Neutrophil (primary cell): ENCODE data around the gene TNNT2.

ENCODE experiments used
- H3K27ac ChIP-seq: fragments of 200-600 bp; sonication (generic); 2 replicates; pipeline ENCODE4 v1.5.1; 2016; ENCODE audit warnings: mild to moderate bottlenecking, moderate library complexity
- H3K27me3 ChIP-seq: fragments of 200-600 bp; sonication (generic); 2 replicates; pipeline ENCODE4 v1.6.0; 2016; ENCODE audit warnings: mild to moderate bottlenecking
- H3K36me3 ChIP-seq: fragments of 200-600 bp; sonication (generic); 2 replicates; pipeline ENCODE4 v1.5.1; 2017
- H3K4me1 ChIP-seq, 2 experiments: fragments of 200-600 bp in 1 of 2; sonication (generic) in 1 of 2; 1 replicate in 1 of 2; 2 replicates in 1 of 2; pipeline versions ENCODE4 v1.5.1 to v1.6.1; 2013 to 2016; ENCODE audit warnings: low read depth in 1 of 2, low read length in 1 of 2, mild to moderate bottlenecking in 1 of 2, moderate library complexity in 1 of 2; ENCODE audit not compliant: control insufficient read depth in 1 of 2, insufficient read depth in 1 of 2
- H3K4me3 ChIP-seq, 2 experiments: fragments of 200-600 bp in 1 of 2; sonication (generic) in 1 of 2; 1 replicate in 1 of 2; 2 replicates in 1 of 2; pipeline ENCODE4 v1.5.1; 2013 to 2016; ENCODE audit warnings: low read depth in 1 of 2, low read length in 1 of 2, mild to moderate bottlenecking in 1 of 2, moderate library complexity in 1 of 2
- H3K9me3 ChIP-seq: fragments of 200-600 bp; sonication (generic); 2 replicates; pipeline ENCODE4 v1.5.1; 2016
- CTCF ChIP-seq: fragments of 200-600 bp; sonication (generic); IDR thresholded peaks from 2 replicates; pipeline ENCODE4 v1.5.1; 2016; ENCODE audit warnings: antibody characterized with exemption

The TNNT2 gene

DNA sequence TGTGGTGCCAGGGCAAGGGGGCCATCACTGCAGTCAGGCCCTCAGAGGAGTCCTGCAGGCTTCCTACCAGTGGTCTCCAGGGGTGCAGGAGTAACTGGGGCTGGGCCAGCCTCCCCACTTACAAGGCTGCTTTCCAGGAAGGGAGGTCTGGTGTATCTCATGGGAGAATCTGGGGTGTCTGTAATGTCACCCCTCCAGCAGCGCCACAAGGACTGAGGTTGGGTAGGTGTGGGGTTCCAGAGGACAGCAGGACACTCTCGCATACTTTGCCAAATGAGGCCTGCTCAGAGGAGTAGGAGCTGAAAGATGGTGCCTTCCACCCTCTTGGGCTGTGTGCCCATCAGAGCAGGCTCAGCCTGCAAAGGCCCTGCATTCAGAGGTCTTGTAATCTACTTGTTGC, 46.9 kb downstream of the TNNT2 start:
- H3K36me3 ChIP-seq = no peaks in the 10 kb centered on the region
- TF ChIP-seq CTCF = no peak
- no peaks in the 10 kb centered on the region for H3K9me3 ChIP-seq
- no peaks in the 10 kb centered on the region for H3K4me1 ChIP-seq
- no peak overlapping the region for H3K4me3 ChIP-seq
- H3K27ac ChIP-seq = no peak overlapping the region
- peaks cover 4% of the 10 kb centered on the region for H3K27me3 ChIP-seq

DNA sequence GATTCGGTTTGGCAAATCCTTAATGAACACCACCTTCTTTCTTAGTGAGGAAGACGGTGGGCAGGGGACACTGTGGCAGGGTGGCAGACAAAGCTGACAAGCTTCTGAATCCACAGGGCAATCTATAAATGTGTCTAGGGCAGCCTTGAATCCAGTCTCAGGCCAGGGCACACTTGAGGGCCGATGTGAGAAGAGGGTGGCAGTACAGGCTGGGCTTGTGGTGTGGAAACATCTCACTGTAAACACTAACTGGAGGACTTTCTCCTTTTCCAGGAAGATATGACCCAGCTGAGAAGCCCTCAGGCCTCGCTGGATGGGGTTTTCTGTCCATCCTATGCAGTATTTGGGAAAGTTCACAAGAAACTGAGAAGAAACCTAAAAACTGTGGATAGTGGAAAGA, 47.7 kb downstream of the TNNT2 start:
- Histone ChIP-seq H3K27ac (no peak overlapping the region), H3K4me3 (no peak overlapping the region), H3K9me3 (no peaks in the 10 kb centered on the region), H3K27me3 (peaks cover 4% of the 10 kb centered on the region), H3K4me1 (no peaks in the 10 kb centered on the region), H3K36me3 (no peaks in the 10 kb centered on the region)
- no peak for TF ChIP-seq CTCF

DNA sequence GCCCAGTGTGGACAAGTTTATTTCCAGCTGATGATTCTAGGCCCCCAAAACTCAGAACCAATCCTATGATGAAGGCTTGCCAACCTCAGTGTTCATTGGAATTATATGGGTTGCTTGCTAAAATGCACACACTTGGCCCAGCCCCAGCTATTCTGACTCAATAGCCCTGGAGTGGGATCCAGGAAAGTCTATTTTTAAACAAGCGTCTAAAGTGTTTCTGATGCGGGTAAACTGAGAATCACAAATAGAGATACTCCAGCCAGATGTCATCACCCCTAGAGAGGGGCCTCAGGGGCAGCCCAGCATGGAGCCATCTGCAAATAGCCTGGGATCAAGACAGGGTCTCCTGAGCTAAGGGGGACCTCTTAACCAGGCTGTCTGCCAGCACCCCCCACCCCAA, 48.2 kb downstream of the TNNT2 start:
- H3K9me3 ChIP-seq = no peaks in the 10 kb centered on the region
- no peaks in the 10 kb centered on the region for H3K36me3 ChIP-seq
- peaks cover 4% of the 10 kb centered on the region for H3K27me3 ChIP-seq
- H3K4me3 ChIP-seq = no peak overlapping the region
- no peak overlapping the region for H3K27ac ChIP-seq
- H3K4me1 ChIP-seq = no peaks in the 10 kb centered on the region
- no peak for TF ChIP-seq CTCF

DNA sequence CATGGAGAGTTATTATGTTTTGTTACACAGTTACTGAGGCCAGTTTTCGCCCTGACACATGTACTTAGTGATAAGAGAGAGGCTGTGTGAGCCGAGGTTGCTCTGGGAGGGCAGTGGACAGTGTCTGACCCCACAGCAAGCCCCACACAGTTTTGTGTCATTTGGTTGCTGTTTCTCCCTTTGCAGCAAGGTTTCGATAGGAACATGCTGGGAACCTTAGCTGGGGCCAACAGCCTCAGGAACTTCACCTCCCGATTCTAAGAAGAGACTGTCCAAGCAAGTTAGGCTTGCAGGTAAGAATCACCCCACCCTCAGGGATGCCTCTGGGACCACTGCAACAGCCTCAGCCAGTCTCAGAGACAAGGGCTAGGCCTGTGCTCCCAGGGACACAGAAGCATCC, 48.9 kb downstream of the TNNT2 start:
- no peak for TF ChIP-seq CTCF
- H3K9me3 ChIP-seq = no peaks in the 10 kb centered on the region
- no peak overlapping the region for H3K4me3 ChIP-seq
- H3K27ac ChIP-seq = no peak overlapping the region
- H3K27me3 ChIP-seq = peaks cover 4% of the 10 kb centered on the region
- no peaks in the 10 kb centered on the region for H3K4me1 ChIP-seq
- H3K36me3 ChIP-seq = no peaks in the 10 kb centered on the region

DNA sequence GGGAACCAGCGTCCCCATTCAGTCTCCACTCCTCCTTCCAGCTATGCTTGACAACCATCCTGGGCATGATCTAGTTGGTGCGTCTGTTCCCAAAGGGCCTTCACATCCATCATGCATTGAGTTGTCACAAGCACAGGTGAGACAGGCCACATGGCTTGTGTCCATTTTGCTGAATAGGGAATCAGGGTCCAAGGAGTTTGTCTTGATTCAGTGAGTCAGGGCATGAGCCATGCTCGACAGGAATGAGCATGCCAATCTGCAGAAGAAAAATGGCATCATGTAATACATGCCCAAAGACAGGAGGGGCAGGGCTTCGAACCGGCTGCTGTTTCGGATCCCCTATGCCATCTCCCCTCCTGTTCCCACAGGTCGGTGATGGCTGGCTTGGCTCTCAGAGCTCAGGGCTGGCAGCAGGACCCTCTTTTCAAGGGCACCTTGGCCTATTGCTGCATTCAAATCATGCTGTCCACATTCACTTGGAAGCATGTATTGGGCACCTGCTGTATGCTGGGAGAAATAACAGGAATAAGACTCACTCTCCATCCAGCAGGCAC, 49.7 kb downstream of the TNNT2 start:
- H3K27me3 ChIP-seq = peaks cover 4% of the 10 kb centered on the region
- no peak overlapping the region for H3K4me3 ChIP-seq
- H3K36me3 ChIP-seq = no peaks in the 10 kb centered on the region
- H3K9me3 ChIP-seq = no peaks in the 10 kb centered on the region
- H3K4me1 ChIP-seq = no peaks in the 10 kb centered on the region
- no peak overlapping the region for H3K27ac ChIP-seq
- TF ChIP-seq CTCF = no peak

- Histone ChIP-seq H3K4me1 (no peaks in the 10 kb centered on the region), H3K9me3 (no peaks in the 10 kb centered on the region), H3K36me3 (no peaks in the 10 kb centered on the region), H3K4me3 (no peak overlapping the region), H3K27me3 (peaks cover 4% of the 10 kb centered on the region), H3K27ac (no peak overlapping the region)
- no peak for TF ChIP-seq CTCF
Observed at GRCh38 chr1:201326710-201327109, 50.8 kb downstream of the TNNT2 start.
